GM18909 (cell line): ENCODE data around the gene TTLL11.

ENCODE experiments used
- ATAC-seq: cut with Tn5 transposase; IDR thresholded peaks from one replicate; pipeline ENCODE4 v1.9.1; 2021; ENCODE audit warnings: mild to moderate bottlenecking; ENCODE audit not compliant: unreplicated experiment, poor library complexity

The TTLL11 gene

DNA sequence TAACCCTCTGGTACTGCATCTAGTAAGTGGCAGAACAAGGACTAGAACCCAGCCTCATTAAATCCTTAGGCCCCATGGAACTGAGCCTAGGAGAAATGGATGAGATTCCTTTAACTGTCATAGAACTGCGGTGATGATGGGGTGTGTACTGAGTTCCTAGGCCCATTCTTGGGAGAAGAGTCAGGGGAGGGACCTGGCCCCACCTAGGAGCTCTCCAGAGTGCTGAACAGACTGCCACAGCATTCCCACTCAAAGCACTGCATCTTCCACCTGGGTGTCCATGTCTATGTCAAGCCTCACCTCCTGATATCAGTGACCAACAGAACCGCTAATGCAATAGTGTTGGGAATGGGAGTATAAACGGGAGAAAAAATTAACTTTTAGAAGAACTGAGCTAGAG lies 36.6 kb downstream of the TTLL11 start:
- ATAC-seq: no peak

DNA sequence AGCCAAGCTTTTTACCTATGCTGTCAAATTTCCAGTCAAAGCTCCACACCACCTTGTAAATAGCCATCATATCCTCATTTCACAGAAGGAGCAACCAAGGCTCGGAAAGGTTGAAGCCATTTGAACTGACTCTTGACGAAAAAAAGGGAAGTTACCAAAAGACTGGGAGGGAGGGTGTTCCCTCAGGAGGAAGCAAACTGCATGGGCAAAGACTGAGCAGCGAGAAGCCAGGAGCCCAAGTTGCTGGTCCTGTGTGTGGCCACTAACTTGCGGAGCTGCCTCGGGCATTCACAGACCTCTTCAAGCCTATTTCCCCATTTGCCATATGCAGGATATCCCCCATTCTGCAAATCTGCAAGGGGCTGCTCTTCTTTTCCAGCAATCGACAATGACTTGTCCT lies 37.4 kb downstream of the TTLL11 start:
- ATAC-seq: no peak

DNA sequence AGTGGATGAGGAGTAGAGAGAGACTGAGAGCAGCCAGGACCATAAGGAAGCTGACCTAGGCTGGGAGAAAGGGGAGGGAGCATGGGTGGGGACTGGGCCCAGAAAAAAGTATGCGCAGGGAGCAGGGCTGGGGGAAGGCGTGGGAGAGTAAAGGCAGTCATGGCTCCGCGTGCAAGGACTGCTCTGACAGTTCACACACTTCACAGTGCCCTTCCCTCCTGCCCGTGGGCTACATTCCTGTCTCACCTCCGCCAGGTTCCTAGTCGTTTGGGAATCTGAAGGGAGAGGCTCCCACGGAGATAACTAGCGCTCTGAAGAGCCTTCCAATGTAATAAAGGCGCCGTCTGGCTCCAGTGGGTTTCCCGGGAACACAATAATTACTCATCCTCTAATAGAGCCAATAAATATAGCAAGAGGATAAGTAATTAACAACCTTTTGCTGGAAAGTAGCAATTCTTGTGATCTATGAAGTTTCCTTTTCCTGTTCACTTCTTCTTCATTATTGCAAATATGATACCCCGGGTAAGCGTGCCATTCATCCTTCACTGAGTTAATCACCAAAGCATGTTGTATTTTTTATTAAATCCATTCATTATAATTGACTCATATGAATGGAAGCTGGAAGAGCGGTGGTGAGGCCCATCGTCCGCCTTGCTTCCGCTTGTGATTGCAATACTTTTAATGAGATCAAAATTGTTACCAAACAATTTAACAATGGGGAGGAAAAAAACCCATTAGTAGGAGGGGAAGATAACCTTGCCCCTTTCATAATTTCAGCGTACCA lies 39.3 kb downstream of the TTLL11 start:
- no peak for ATAC-seq

GRCh38 chr9:122053064-122053463 lies 40.0 kb downstream of the TTLL11 start:
- no peak for ATAC-seq

DNA sequence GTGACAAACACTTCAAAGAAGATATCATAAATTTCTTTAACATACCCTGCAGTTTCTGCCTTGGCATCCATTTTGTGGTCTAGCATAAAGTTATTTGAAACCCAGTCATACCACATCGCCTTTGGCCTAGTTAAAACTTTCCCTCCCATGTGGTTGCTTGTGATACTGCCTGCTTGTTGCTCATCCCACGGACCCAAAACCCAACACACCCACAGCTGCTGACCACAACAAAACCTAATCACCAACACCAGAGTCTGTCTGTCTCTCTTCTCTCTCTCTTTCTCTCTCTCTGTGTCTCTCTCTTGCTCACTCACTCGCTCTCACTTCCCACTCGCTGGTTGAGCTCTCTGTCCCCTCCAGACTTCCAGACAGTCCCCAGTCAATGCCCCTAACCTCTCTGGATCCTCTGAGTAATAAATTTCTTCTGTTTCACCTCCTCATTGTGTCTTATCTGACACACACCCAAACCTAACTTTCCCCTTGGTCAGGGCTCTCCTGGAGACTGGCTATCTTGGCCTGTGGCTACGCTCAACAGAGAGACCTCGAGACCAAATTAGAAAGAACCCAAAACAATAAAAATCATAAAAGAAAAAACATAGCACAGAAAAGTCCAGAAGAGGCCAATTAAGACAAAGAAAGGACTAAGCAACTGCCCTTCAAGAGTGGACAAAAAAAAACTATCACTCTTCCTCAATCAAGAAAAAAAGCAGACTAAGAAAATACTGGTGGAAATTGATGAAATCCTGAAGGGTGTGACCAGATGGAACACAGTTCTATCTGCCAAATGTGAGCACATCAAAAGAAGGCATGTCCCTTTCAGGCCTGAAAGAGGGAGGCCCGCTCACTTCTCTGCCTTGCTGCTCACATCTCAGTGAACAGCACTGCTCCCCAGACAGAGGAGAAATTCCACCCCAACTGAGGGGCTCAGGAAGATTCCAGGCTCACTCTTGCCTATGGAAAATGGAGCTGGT lies 41.5 kb downstream of the TTLL11 start:
- peak; percentile 64 for ATAC-seq

- no peak for ATAC-seq
Observed at GRCh38 chr9:122050167-122050566, 42.9 kb downstream of the TTLL11 start.

GRCh38 chr9:122042056-122042455 lies 51.1 kb downstream of the TTLL11 start:
- no peak for ATAC-seq

DNA sequence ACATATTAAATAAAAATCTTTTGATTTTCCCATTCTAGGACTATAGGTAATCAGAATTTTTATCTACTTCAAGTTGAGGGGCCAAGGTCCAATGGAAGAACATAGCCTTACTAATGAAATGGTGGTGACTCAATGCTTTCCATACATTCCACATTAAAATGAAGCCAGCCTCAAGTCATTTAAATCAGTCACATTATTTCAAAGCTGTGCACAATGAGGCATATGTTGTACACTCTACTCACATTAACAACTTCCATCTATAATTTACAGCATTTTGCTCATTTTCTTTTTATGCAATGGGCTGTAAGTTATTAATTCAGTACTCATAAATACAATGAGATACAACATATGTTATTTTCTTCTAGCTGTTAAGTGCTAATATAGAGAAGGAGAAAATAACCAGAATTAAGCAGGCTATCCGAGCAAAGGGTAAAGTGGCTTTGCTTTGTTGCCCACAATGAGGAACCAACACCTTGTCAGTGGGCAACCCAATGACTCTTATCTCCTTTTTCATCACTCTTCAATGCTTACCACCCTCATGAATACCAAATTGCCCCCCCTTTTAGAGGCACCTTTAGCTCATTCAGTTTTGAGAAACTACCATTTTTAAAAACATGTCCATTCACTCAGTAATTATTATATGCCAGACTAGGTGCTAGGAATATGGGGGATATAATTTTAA lies 52.4 kb downstream of the TTLL11 start:
- no peak for ATAC-seq

GRCh38 chr9:122039234-122039633 lies 53.9 kb downstream of the TTLL11 start:
- no peak for ATAC-seq

- ATAC-seq: no peak
Observed at GRCh38 chr9:122036988-122037387, 56.1 kb downstream of the TTLL11 start.

DNA sequence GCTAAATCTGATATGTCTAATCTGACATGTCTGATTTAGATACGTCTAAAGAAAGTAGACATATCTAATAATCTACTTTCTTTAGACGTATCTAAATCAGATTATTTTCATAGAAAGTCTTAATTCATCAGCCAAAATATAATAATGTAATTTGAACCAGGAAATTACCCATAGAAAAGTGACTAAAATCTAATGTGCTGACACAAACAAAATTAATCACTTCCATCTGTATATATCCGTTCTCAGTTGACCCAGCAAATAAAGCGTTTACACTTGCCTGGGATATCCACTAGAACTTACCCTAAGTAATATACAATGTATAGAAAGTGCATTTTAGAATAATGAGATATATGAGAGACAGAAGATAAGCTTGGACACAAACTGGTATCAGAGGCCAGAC lies 56.7 kb downstream of the TTLL11 start:
- ATAC-seq: no peak

GRCh38 chr9:122033775-122034373 lies 59.2 kb downstream of the TTLL11 start:
- no peak for ATAC-seq

DNA sequence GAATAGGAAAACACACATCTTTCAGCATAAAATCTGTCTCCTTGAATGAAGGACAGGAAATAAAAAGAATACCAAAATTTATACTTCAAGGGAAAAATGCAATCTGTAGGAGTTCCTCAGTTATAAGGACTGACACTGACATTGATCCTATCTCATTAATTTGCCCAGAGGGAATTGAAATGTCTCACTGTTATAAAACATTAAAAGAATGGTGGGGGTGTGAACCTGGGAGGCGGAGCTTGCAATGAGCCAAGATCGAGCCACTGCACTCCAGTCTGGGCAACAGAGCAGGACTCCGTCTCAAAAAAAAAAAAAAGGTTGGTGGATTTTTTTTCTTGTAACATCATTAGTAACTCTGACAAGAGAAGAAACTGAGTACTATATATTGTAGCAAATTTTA lies 60.8 kb downstream of the TTLL11 start:
- no peak for ATAC-seq

- no peak for ATAC-seq
Observed at GRCh38 chr9:122031776-122032175, 61.3 kb downstream of the TTLL11 start.

DNA sequence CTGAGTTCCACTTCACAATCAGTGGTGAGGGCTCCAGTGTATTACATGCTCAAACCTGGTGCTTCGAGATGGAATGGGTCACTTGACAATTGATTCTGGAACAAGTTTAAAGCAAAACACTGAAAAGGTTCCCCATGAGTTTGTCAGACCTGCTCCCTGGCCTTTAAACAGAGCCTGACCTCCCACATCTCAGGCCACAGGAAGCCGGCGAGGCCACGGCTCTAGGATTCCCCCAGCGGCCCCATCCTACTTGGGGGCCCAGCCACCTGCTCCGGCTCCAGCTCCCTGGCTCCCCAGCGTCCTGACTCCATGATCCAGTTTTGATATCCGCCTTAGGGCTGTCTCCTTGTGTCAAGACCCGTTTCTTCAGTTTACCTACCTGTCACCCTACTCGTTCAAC lies 62.0 kb downstream of the TTLL11 start:
- ATAC-seq: no peak

- ATAC-seq: no peak
Observed at GRCh38 chr9:122030357-122030756, 62.8 kb downstream of the TTLL11 start.

- no peak for ATAC-seq
Observed at GRCh38 chr9:122029898-122030297, 63.2 kb downstream of the TTLL11 start.

DNA sequence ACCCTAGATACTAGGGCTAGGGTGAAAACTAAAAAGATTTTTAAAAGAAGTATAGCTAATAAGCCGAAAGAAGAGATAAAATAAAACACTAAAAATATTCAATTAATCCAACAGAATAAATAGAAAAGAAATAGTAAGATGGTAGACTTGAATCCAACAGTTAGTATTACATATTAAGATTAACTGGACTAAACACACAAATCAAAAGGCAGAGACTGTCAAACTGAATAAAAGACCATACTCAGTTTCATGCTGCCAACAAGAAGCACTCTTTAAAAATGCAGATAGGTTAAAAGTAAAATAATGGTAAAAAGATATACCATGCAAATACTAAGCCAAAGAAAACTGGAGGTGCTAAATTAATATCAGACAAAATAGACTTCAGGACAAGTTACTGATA lies 65.0 kb downstream of the TTLL11 start:
- no peak for ATAC-seq

DNA sequence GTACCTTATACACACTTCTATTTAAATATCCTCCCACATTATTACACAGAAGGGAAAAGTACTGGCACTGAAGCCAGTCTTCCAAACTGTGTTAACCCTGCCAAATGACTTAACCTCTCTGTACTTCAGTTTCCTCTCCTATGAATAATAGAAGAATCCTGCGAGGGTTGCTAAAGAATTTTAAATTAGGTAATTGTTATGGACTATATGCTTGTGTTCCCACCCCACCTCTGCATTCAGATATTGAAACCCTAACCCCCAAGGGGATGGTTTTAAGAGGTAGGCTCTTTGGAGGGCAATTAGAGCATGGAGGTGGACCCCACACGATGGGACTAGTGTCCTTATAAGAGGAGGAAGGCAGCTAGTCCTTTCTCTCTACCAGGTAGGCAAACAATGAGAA lies 72.7 kb downstream of the TTLL11 start:
- ATAC-seq: no peak

DNA sequence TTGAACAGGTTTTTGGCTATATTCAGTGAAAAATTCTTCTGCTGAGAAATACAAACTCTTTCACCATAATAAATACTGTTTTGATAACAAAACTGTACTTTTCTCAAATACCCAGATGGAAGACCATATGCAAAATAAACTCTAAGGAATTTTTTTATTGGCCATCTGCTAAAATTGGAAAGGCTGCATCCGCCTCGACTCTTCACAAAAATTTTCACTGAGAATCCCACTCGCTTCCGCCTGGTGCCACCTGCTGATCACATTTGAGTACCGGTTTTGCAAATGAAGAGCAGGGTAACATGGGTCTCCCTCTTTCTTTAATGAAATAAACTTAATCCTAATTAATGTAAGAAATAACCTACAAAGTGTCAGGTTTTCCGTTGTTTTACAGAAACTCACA lies 76.4 kb downstream of the TTLL11 start:
- no peak for ATAC-seq
